Neural cell (in vitro differentiated cells): ENCODE data around the gene GYPC. TPM values are rescaled to one million over a fixed set of nuclear protein-coding genes. Genes with fewer than 3 reads are reported as not detected.

ENCODE experiments used
- H2AFZ ChIP-seq: fragments of 200-600, 300-800 bp; sonication (generic), shearing (Covaris generic); 2 replicates; pipeline ENCODE4 v1.6.0; 2014; ENCODE audit warnings: low read depth, mild to moderate bottlenecking, antibody characterized with exemption, low read length, moderate library complexity
- H3F3A ChIP-seq: fragments of 200-600 bp; shearing (Covaris generic); 2 replicates; pipeline ENCODE4 v1.6.1; 2016; ENCODE audit warnings: mild to moderate bottlenecking, moderate library complexity, mixed read lengths, antibody characterized with exemption, low read length; ENCODE audit not compliant: insufficient read depth, poor library complexity, severe bottlenecking
- H3K27ac ChIP-seq: fragments of 200-600, 300-800 bp; sonication (generic), shearing (Covaris generic); 2 replicates; pipeline ENCODE4 v1.5.1; 2014; ENCODE audit warnings: mild to moderate bottlenecking, low read length, moderate library complexity
- H3K27me3 ChIP-seq: fragments of 300-800, 200-600 bp; sonication (generic), shearing (Covaris generic); 2 replicates; pipeline ENCODE4 v1.6.0; 2014; ENCODE audit warnings: mild to moderate bottlenecking, low read depth, low read length, moderate library complexity; ENCODE audit not compliant: insufficient read depth
- H3K36me3 ChIP-seq: fragments of 300-800, 200-600 bp; sonication (generic), shearing (Covaris generic); 2 replicates; pipeline ENCODE4 v1.5.1; 2014; ENCODE audit warnings: mild to moderate bottlenecking, antibody characterized with exemption, low read length, moderate library complexity; ENCODE audit not compliant: insufficient read depth
- H3K4me2 ChIP-seq: fragments of 300-800, 200-600 bp; sonication (generic), shearing (Covaris generic); 2 replicates; pipeline ENCODE4 v1.6.0; 2014; ENCODE audit warnings: mild to moderate bottlenecking, low read length
- H3K4me3 ChIP-seq: fragments of 300-800, 200-600 bp; sonication (generic), shearing (Covaris generic); 2 replicates; pipeline ENCODE4 v1.5.1; 2014; ENCODE audit warnings: mild to moderate bottlenecking, low read length, moderate library complexity
- H3K79me2 ChIP-seq: fragments of 200-600 bp; shearing (Covaris generic); replicated peaks from 2 replicates; pipeline ENCODE4 v1.6.0; 2014; ENCODE audit warnings: mild to moderate bottlenecking, low read length, moderate library complexity; ENCODE audit not compliant: insufficient read depth
- H3K9ac ChIP-seq: fragments of 300-800, 200-600 bp; sonication (generic), shearing (Covaris generic); 2 replicates; pipeline ENCODE4 v1.6.1; 2016; ENCODE audit warnings: mild to moderate bottlenecking, low read length, mixed read lengths
- H3K9me2 ChIP-seq: fragments of 200-600 bp; shearing (Covaris generic); 2 replicates; pipeline ENCODE4 v1.6.1; 2016; ENCODE audit warnings: mild to moderate bottlenecking, low read length, mixed read lengths; ENCODE audit not compliant: insufficient read depth
- H3K9me3 ChIP-seq: fragments of 200-600, 300-800 bp; sonication (generic), shearing (Covaris generic); 2 replicates; pipeline ENCODE4 v1.6.1; 2016; ENCODE audit warnings: mild to moderate bottlenecking, mixed run types, low read length, moderate library complexity, mixed read lengths
- H4K20me1 ChIP-seq: fragments of 200-600 bp; shearing (Covaris generic); 2 replicates; pipeline ENCODE4 v1.6.1; 2016; ENCODE audit warnings: mild to moderate bottlenecking, mixed run types; ENCODE audit not compliant: insufficient read depth
- EP300 ChIP-seq: fragments of 450-650 bp; conservative IDR thresholded peaks from 2 replicates; pipeline ENCODE4 v1.6.1; 2014; ENCODE audit warnings: antibody characterized with exemption, mild to moderate bottlenecking, moderate library complexity; ENCODE audit not compliant: poor library complexity, severe bottlenecking
- EZH2 ChIP-seq: fragments of 200-600, 300-800 bp; shearing (Covaris generic), sonication (generic); IDR thresholded peaks from 2 replicates; pipeline ENCODE4 v1.6.1; 2014; ENCODE audit warnings: antibody characterized with exemption, low read length, borderline replicate concordance, mild to moderate bottlenecking; ENCODE audit not compliant: insufficient read depth, poor library complexity, severe bottlenecking
- MXI1 ChIP-seq: fragments of 450-650 bp; conservative IDR thresholded peaks from 2 replicates; pipeline ENCODE4 v1.6.1; 2014; ENCODE audit warnings: antibody characterized with exemption, mild to moderate bottlenecking; ENCODE audit not compliant: poor library complexity, severe bottlenecking
- POLR2AphosphoS5 ChIP-seq: IDR thresholded peaks from 2 replicates; pipeline ENCODE4 v1.6.1; 2012
- RAD21 ChIP-seq: fragments of 450-650 bp; conservative IDR thresholded peaks from 2 replicates; pipeline ENCODE4 v1.6.1; 2014; ENCODE audit warnings: antibody characterized with exemption, mild to moderate bottlenecking, moderate library complexity
- SMC3 ChIP-seq: fragments of 450-650 bp; conservative IDR thresholded peaks from 2 replicates; pipeline ENCODE4 v1.6.1; 2014; ENCODE audit warnings: antibody characterized with exemption, mild to moderate bottlenecking, moderate library complexity; ENCODE audit not compliant: poor library complexity
- TAF1 ChIP-seq: IDR thresholded peaks from 2 replicates; pipeline ENCODE4 v1.6.1; 2012; ENCODE audit warnings: low read depth
- polyA plus RNA-seq: library from polyadenylated mRNA; depleted of rRNA; stranded (reverse); fragments of >200 nt; gene quantifications from 2 replicates; pipeline ENCODE4 v1.2.3, GENCODE V29; 2014
- TF ChIP-seq, protein P1 (sequence below): fragments of 450-650 bp; IDR thresholded peaks from 2 replicates; pipeline ENCODE4 v1.5.1; 2014; ENCODE audit warnings: antibody characterized with exemption, mild to moderate bottlenecking, moderate library complexity; ENCODE audit not compliant: poor library complexity, severe bottlenecking
- TF ChIP-seq, protein P2 (sequence below): IDR thresholded peaks from 2 replicates; pipeline ENCODE4 v1.6.1; 2012; ENCODE audit warnings: borderline replicate concordance

Gene GYPC
- polyA plus RNA-seq, 1 donor from 2014 or later: 0.40 TPM

DNA sequence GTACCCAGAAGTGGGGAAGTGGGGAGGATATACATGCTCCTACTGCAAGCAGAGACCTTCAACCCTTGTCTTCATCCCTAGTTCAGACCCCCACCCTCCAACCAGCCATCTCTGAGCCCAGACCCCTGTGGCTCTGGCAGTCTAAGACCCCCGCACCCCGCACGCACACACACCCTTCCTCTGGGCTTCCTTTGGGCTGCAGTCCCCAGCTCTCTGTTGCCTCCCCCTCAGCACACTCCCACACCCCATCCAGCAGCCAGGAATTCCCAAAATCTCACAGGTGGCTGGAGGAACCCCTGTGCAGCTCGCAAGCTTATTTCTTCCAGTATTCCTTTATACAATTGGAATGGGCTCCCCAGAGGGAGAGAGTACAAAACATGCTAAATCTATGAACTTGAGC lies 13.9 kb upstream of the GYPC start:
- H3K9ac ChIP-seq: no peak overlapping the region
- no peaks in the 10 kb centered on the region for H3K79me2 ChIP-seq
- H3K27ac ChIP-seq: no peak overlapping the region
- no peaks in the 10 kb centered on the region for H4K20me1 ChIP-seq
- H2AFZ ChIP-seq: no peak overlapping the region
- H3K9me2 ChIP-seq: no peaks in the 10 kb centered on the region
- H3K4me2 ChIP-seq: no peak overlapping the region
- H3K27me3 ChIP-seq: no peaks in the 10 kb centered on the region
- H3K9me3 ChIP-seq: no peaks in the 10 kb centered on the region
- H3K4me3 ChIP-seq: no peak overlapping the region
- H3F3A ChIP-seq: no peaks in the 10 kb centered on the region
- no peaks in the 10 kb centered on the region for H3K36me3 ChIP-seq
- TF ChIP-seq TAF1 (no peak), RAD21 (no peak), SMC3 (no peak), MXI1 (no peak), EP300 (no peak), EZH2 (no peak), POLR2AphosphoS5 (no peak)
- TF ChIP-seq, protein P1, sequence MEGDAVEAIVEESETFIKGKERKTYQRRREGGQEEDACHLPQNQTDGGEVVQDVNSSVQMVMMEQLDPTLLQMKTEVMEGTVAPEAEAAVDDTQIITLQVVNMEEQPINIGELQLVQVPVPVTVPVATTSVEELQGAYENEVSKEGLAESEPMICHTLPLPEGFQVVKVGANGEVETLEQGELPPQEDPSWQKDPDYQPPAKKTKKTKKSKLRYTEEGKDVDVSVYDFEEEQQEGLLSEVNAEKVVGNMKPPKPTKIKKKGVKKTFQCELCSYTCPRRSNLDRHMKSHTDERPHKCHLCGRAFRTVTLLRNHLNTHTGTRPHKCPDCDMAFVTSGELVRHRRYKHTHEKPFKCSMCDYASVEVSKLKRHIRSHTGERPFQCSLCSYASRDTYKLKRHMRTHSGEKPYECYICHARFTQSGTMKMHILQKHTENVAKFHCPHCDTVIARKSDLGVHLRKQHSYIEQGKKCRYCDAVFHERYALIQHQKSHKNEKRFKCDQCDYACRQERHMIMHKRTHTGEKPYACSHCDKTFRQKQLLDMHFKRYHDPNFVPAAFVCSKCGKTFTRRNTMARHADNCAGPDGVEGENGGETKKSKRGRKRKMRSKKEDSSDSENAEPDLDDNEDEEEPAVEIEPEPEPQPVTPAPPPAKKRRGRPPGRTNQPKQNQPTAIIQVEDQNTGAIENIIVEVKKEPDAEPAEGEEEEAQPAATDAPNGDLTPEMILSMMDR: no peak
- TF ChIP-seq, protein P2, sequence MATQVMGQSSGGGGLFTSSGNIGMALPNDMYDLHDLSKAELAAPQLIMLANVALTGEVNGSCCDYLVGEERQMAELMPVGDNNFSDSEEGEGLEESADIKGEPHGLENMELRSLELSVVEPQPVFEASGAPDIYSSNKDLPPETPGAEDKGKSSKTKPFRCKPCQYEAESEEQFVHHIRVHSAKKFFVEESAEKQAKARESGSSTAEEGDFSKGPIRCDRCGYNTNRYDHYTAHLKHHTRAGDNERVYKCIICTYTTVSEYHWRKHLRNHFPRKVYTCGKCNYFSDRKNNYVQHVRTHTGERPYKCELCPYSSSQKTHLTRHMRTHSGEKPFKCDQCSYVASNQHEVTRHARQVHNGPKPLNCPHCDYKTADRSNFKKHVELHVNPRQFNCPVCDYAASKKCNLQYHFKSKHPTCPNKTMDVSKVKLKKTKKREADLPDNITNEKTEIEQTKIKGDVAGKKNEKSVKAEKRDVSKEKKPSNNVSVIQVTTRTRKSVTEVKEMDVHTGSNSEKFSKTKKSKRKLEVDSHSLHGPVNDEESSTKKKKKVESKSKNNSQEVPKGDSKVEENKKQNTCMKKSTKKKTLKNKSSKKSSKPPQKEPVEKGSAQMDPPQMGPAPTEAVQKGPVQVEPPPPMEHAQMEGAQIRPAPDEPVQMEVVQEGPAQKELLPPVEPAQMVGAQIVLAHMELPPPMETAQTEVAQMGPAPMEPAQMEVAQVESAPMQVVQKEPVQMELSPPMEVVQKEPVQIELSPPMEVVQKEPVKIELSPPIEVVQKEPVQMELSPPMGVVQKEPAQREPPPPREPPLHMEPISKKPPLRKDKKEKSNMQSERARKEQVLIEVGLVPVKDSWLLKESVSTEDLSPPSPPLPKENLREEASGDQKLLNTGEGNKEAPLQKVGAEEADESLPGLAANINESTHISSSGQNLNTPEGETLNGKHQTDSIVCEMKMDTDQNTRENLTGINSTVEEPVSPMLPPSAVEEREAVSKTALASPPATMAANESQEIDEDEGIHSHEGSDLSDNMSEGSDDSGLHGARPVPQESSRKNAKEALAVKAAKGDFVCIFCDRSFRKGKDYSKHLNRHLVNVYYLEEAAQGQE: no peak

DNA sequence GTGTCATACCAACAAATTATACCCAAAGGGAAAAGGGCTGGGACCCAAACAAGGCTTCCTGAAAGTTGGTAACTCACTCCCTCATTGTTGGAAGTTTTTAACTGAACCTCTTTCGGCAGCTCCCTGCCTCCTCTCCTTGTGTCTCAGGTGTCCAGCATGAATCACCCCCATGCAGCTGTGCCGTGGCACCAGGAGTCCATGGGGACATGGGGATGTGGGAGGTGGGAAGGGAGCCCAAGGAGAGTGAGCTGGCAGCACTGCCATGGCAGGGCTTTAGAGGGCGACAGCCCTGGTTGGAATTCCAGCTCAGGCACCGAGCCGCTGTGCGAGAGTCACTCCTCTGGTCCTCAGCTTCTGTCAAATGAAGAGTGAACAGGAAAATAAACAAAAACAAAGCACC lies 12.5 kb upstream of the GYPC start:
- Histone ChIP-seq H2AFZ (no peak overlapping the region), H3K27me3 (no peaks in the 10 kb centered on the region), H4K20me1 (no peaks in the 10 kb centered on the region), H3K27ac (no peak overlapping the region), H3K4me3 (no peak overlapping the region), H3K4me2 (no peak overlapping the region), H3K9me2 (no peaks in the 10 kb centered on the region), H3K36me3 (no peaks in the 10 kb centered on the region), H3K79me2 (no peaks in the 10 kb centered on the region), H3F3A (no peaks in the 10 kb centered on the region), H3K9ac (no peak overlapping the region), H3K9me3 (no peaks in the 10 kb centered on the region)
- TF ChIP-seq, protein P1: no peak
